ENCODE measurements around the gene SPSB3.

- TF ChIP-seq RBFOX2 (IDR thresholded peaks at IDR 0.05; ENCODE audit: low read depth, low read length) = no peak
- no peak for TF ChIP-seq RNF2 (IDR thresholded peaks at IDR 0.05)
- no peak for TF ChIP-seq NKRF (IDR thresholded peaks at IDR 0.05; ENCODE audit: borderline replicate concordance)
- no peak for TF ChIP-seq ARID3A (IDR thresholded peaks at IDR 0.05; ENCODE audit: borderline replicate concordance, low read depth, low read length)
- TF ChIP-seq FOXM1 (IDR thresholded peaks at IDR 0.05; ENCODE audit: low read depth) = no peak
- no peak for TF ChIP-seq FOXM1 (CRISPR knock-in tag; IDR thresholded peaks at IDR 0.05; ENCODE audit: low read depth)
- TF ChIP-seq BCL6 (CRISPR knock-in tag; IDR thresholded peaks at IDR 0.05) = no peak
- no peak for TF ChIP-seq ZBTB33 (CRISPR knock-in tag; IDR thresholded peaks at IDR 0.05)
- TF ChIP-seq CTCF (IDR thresholded peaks at IDR 0.05 in 2 of 3, conservative IDR thresholded peaks at IDR 0.05 in 1 of 3; ENCODE audit: insufficient read depth in 2 of 3, low read depth in 1 of 3, low read length in 3 of 3) = no peak
- TF ChIP-seq ZNF551 (CRISPR knock-in tag; IDR thresholded peaks at IDR 0.05) = no peak
- no peak for TF ChIP-seq POLR2A (conservative IDR thresholded peaks at IDR 0.05)
- TF ChIP-seq CREB1 (IDR thresholded peaks at IDR 0.05) = no peak
- TF ChIP-seq CREB1 (CRISPR knock-in tag; IDR thresholded peaks at IDR 0.05) = no peak
- TF ChIP-seq ZBTB40 (IDR thresholded peaks at IDR 0.05) = no peak
- no peak for TF ChIP-seq ZBTB40 (CRISPR knock-in tag; IDR thresholded peaks at IDR 0.05)
- TF ChIP-seq E2F1 (CRISPR knock-in tag; IDR thresholded peaks at IDR 0.05) = no peak
These were observed 48.2 kb downstream of the SPSB3 start for GRCh38 chr16:1734123-1734522.

Data from K562 (cell line).